Measurements from ENCODE around the gene AUTS2.

DNA sequence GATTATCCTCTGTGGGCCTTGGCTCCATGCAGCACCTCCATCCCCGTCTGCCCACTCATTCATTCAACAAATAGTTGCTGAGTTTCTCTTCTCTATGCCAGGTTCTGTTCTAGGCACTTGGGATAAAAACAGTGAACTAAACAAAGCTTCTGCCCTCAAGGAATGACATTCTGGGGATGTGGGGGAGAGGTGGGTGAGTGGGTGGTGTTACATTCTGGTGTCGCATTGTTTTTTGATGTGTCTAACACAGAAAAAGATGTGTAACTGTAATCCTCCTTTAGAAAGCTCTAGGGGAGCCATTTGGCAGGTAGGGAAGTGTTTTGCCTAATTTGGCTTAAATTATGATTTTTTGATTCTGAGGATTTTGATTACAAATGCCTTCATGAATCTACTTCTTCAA, 21.4 kb downstream of the AUTS2 start:
- TF ChIP-seq RAD21 (conservative IDR thresholded peaks at IDR 0.05) (no peak), MXI1 (conservative IDR thresholded peaks at IDR 0.05; ENCODE audit: poor library complexity, severe bottlenecking) (no peak), SMC3 (conservative IDR thresholded peaks at IDR 0.05; ENCODE audit: poor library complexity) (no peak), POLR2AphosphoS5 (IDR thresholded peaks at IDR 0.05) (no peak), TAF1 (IDR thresholded peaks at IDR 0.05; ENCODE audit: low read depth) (no peak), EZH2 (IDR thresholded peaks at IDR 0.05; ENCODE audit: borderline replicate concordance, insufficient read depth, low read length, poor library complexity, severe bottlenecking) (no peak), EP300 (conservative IDR thresholded peaks at IDR 0.05; ENCODE audit: poor library complexity, severe bottlenecking) (no peak)
- TF ChIP-seq, protein P1, sequence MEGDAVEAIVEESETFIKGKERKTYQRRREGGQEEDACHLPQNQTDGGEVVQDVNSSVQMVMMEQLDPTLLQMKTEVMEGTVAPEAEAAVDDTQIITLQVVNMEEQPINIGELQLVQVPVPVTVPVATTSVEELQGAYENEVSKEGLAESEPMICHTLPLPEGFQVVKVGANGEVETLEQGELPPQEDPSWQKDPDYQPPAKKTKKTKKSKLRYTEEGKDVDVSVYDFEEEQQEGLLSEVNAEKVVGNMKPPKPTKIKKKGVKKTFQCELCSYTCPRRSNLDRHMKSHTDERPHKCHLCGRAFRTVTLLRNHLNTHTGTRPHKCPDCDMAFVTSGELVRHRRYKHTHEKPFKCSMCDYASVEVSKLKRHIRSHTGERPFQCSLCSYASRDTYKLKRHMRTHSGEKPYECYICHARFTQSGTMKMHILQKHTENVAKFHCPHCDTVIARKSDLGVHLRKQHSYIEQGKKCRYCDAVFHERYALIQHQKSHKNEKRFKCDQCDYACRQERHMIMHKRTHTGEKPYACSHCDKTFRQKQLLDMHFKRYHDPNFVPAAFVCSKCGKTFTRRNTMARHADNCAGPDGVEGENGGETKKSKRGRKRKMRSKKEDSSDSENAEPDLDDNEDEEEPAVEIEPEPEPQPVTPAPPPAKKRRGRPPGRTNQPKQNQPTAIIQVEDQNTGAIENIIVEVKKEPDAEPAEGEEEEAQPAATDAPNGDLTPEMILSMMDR (IDR thresholded peaks at IDR 0.05; ENCODE audit: poor library complexity, severe bottlenecking) = no peak
- TF ChIP-seq, protein P2, sequence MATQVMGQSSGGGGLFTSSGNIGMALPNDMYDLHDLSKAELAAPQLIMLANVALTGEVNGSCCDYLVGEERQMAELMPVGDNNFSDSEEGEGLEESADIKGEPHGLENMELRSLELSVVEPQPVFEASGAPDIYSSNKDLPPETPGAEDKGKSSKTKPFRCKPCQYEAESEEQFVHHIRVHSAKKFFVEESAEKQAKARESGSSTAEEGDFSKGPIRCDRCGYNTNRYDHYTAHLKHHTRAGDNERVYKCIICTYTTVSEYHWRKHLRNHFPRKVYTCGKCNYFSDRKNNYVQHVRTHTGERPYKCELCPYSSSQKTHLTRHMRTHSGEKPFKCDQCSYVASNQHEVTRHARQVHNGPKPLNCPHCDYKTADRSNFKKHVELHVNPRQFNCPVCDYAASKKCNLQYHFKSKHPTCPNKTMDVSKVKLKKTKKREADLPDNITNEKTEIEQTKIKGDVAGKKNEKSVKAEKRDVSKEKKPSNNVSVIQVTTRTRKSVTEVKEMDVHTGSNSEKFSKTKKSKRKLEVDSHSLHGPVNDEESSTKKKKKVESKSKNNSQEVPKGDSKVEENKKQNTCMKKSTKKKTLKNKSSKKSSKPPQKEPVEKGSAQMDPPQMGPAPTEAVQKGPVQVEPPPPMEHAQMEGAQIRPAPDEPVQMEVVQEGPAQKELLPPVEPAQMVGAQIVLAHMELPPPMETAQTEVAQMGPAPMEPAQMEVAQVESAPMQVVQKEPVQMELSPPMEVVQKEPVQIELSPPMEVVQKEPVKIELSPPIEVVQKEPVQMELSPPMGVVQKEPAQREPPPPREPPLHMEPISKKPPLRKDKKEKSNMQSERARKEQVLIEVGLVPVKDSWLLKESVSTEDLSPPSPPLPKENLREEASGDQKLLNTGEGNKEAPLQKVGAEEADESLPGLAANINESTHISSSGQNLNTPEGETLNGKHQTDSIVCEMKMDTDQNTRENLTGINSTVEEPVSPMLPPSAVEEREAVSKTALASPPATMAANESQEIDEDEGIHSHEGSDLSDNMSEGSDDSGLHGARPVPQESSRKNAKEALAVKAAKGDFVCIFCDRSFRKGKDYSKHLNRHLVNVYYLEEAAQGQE (IDR thresholded peaks at IDR 0.05; ENCODE audit: borderline replicate concordance) = no peak
